HG02798 (cell line): ENCODE measurements around the gene MED23.

Experiments used
- ATAC-seq: cut with Tn5 transposase; IDR thresholded peaks from one replicate; pipeline ENCODE4 v1.9.1; 2021; ENCODE audit warnings: mild to moderate bottlenecking; ENCODE audit not compliant: unreplicated experiment, poor library complexity

Gene MED23

GRCh38 chr6:131627724-131628682 is at the start of gene MED23:
Gene MED23 (minus strand): TSS chr6:131628242. CDS start chr6:131628049, 193 bp downstream.
- peak; percentile 99 for ATAC-seq

DNA sequence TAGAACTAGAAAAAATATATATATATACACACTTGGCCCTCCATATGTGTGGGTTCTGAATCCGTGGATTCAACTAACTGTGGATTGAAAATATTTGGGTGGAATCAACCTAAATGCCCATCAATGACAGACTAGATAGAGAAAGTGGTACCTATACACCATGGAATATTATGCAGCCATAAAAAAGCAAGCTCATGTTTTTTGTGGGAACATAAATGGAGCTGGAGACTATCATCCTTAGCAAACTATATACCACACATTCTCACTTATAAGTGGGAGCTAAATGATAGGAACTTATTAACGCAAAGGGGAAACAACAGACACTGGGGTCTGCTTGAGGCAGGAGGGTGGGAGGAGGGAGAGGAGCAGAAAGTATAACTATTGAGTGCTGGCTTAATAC is 45.1 kb upstream of the MED23 start:
- ATAC-seq: no peak

- ATAC-seq: no peak
Measured at GRCh38 chr6:131669891-131670290, 41.8 kb upstream of the MED23 start.

DNA sequence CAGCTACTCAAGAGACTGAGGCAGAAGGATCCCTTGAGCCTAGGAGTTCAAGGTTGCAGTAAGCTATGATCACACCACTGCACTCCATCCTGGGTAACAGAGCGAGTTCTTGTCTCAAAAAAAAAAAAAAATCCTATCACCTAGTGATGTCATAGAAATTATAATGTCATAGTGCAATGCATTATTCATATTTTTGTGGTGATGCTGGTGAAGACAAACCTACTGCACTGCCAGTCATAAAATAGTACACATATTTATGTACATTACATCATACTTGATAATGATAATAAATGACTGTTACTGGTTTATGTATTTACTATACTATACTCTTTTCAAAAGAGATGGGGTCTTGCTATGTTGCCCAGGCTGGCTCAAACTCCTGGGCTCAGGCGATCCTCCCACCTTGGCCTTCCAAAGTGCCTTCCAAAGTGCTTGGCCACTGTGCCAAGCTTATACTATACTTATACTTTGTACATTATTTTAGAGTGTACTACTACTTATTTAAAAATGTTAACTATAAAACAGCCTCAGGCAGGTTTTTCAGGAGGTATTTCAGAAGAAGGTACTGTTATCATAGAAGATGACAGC is 35.6 kb upstream of the MED23 start:
- no peak for ATAC-seq

GRCh38 chr6:131660195-131660594 is 32.2 kb upstream of the MED23 start:
- no peak for ATAC-seq

DNA sequence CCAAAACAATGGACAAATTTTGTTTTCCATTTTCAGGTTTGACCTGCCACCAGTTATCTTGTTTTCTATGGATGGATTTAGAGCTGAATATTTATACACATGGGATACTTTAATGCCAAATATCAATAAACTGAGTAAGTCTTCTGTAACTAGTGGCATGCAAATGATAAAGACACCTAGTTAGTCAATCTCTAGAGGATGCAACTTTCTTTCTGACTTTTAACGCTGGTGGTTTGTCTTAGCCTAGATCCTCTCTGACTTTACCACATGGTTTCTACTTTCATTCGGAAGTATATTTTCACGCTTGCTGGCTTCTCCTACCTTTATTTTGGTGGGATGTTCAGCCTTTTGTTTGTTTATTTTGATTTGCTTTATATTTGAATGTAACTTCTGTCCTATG is 30.2 kb upstream of the MED23 start:
- no peak for ATAC-seq

- no peak for ATAC-seq
Measured at GRCh38 chr6:131657630-131658111, 29.6 kb upstream of the MED23 start.

- no peak for ATAC-seq
Measured at GRCh38 chr6:131657222-131657621, 29.2 kb upstream of the MED23 start.

DNA sequence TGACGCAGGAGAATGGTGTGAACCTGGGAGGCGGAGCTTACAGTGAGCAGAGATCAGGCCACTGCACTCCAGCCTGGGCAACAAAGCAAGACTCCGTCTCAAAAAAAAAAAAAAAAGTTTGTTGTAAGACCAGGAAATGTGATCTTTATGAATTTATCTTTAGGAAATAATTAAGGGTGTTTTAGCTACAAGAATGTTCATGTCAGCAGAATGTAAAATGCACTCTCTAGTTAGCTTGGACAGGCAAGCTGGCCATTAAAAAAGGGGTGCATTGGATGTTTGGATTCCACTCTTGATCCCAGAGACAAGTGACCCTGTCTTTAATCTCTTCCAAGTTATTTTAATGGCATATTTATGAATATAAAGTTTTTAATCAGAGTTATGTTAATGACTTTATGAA is 28.6 kb upstream of the MED23 start:
- no peak for ATAC-seq

GRCh38 chr6:131655951-131656350 is 27.9 kb upstream of the MED23 start:
- no peak for ATAC-seq

GRCh38 chr6:131655387-131655786 is 27.3 kb upstream of the MED23 start:
- no peak for ATAC-seq

- no peak for ATAC-seq
Measured at GRCh38 chr6:131654326-131654725, 26.3 kb upstream of the MED23 start.

DNA sequence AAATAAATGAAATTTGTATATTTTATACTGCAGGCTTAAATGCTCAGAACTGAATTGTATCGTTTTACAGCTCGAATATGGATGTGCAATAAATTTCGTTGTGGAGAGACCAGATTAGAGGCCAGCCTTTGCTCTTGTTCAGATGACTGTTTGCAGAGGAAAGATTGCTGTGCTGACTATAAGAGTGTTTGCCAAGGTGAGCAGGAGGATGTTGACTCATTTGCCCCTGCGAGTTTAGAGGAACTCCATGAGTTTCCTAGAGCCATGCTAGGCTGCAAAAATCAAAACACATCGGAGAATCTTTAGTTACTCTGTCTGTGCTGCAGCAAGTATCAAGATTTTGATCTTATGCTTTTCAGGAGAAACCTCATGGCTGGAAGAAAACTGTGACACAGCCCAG is 24.4 kb upstream of the MED23 start:
- no peak for ATAC-seq

GRCh38 chr6:131651782-131652181 is 23.7 kb upstream of the MED23 start:
- no peak for ATAC-seq

GRCh38 chr6:131646249-131646670 is 18.2 kb upstream of the MED23 start:
- no peak for ATAC-seq

DNA sequence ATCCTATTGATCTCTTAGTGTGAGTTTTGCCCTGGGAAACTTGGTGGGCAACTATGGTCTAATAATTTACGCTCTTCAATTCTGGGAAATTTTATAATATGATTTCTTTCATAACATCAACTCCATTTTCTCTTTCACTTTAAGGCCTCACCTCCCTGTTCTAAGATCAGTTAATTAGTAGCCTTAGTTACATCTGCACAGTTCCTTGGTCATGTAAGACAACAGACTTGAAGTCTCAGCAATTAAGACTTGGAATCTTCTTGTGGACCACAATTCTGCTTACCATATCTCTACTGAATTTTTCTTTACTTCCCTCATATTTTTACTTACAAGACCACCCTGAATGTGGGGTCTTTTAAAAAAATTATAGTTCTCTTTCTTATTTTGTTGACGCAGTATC is 17.8 kb upstream of the MED23 start:
- ATAC-seq: no peak

GRCh38 chr6:131644921-131645320 is 16.9 kb upstream of the MED23 start:
- no peak for ATAC-seq

DNA sequence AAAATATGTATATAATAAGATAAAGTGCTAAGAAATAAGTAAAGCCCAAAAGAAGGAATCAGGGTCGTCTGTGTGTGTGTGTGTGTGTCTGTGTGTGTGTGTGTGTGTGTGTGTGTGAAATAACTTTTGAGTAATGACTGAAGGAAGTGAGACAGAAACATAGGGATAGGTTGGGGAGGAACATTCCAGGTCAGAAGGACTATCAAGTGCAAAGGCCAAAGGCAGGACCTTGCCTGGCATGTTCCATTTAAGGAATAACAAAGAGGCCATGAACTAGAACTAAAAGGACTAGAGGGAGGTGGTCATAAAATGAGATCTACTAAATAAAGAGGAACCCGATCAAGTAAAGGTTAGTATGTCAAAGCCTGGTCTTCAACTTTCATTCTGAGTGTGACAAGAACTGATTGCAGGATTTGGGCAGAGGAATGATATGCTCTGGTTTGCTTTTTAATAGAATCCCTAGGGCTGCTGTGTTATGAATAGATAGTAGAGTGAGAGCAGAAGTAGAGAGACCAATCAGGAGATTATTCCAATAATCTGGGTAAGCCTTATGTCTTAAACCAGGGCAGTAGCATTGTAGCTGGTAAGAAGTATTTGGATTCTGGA is 15.9 kb upstream of the MED23 start:
- no peak for ATAC-seq

- ATAC-seq: no peak
Measured at GRCh38 chr6:131642987-131643611, 15.1 kb upstream of the MED23 start.

GRCh38 chr6:131642565-131642964 is 14.5 kb upstream of the MED23 start:
- no peak for ATAC-seq

GRCh38 chr6:131641554-131641953 is 13.5 kb upstream of the MED23 start:
- no peak for ATAC-seq
